DND-41 (cell line): ENCODE data around the gene ERAL1.

ENCODE experiments used
- ATAC-seq: fragments of 200-7000 bp; cut with Tn5 transposase; 3 replicates; pipeline ENCODE4 v1.9.1; 2021; ENCODE audit warnings: low read depth; ENCODE audit not compliant: insufficient read depth
- DNase-seq: peaks from one replicate; pipeline ENCODE4 v3.0.0-alpha.2; 2020
- H2AFZ ChIP-seq: 2 replicates; pipeline ENCODE4 v1.6.0; 2012; ENCODE audit warnings: low read depth, low read length
- H3K27ac ChIP-seq: 2 replicates; pipeline ENCODE4 v1.5.1; 2012; ENCODE audit warnings: low read length, inconsistent platforms
- H3K27me3 ChIP-seq: fragments of 200-600 bp; sonication (generic); 2 replicates; pipeline ENCODE4 v1.6.0; 2012; ENCODE audit warnings: low read length, mild to moderate bottlenecking, inconsistent platforms; ENCODE audit not compliant: insufficient read depth, poor library complexity
- H3K36me3 ChIP-seq: 2 replicates; pipeline ENCODE4 v1.5.1; 2012; ENCODE audit warnings: low read length, inconsistent platforms; ENCODE audit not compliant: insufficient read depth
- H3K4me1 ChIP-seq: 2 replicates; pipeline ENCODE4 v1.5.1; 2012; ENCODE audit warnings: mild to moderate bottlenecking, low read length; ENCODE audit not compliant: insufficient read depth
- H3K4me2 ChIP-seq: 2 replicates; pipeline ENCODE4 v1.6.0; 2012; ENCODE audit warnings: mild to moderate bottlenecking, moderate library complexity, low read length, inconsistent platforms; ENCODE audit not compliant: insufficient read depth
- H3K4me3 ChIP-seq, 2 experiments: fragments of 200-600 bp in 1 of 2; shearing (Covaris generic) in 1 of 2; 2 replicates each; pipeline ENCODE4 v1.5.1; 2012 to 2016; ENCODE audit warnings: inconsistent platforms in 2 of 2, low read length in 2 of 2, mild to moderate bottlenecking in 2 of 2, low read depth in 1 of 2, moderate library complexity in 1 of 2
- H3K79me2 ChIP-seq: 2 replicates; pipeline ENCODE4 v1.6.0; 2012; ENCODE audit warnings: low read length, inconsistent platforms; ENCODE audit not compliant: insufficient read depth
- H3K9ac ChIP-seq: 2 replicates; pipeline ENCODE4 v1.6.0; 2012; ENCODE audit warnings: low read depth, mild to moderate bottlenecking, inconsistent platforms, low read length, moderate library complexity
- H3K9me3 ChIP-seq: 2 replicates; pipeline ENCODE4 v1.5.1; 2012; ENCODE audit warnings: low read length, moderate library complexity, mild to moderate bottlenecking, inconsistent platforms; ENCODE audit not compliant: insufficient read depth, severe bottlenecking
- H4K20me1 ChIP-seq: 2 replicates; pipeline ENCODE4 v1.6.0; 2012; ENCODE audit warnings: low read length; ENCODE audit not compliant: insufficient read depth
- EZH2 ChIP-seq: IDR thresholded peaks from 3 replicates; pipeline ENCODE4 v1.6.1; 2012; ENCODE audit warnings: borderline replicate concordance, low read depth, mild to moderate bottlenecking, moderate library complexity, low read length, inconsistent platforms; ENCODE audit not compliant: severe bottlenecking
- TF ChIP-seq, protein P1 (sequence below): IDR thresholded peaks from 2 replicates; pipeline ENCODE4 v1.5.1; 2012; ENCODE audit warnings: borderline replicate concordance, low read length, moderate library complexity, mild to moderate bottlenecking; ENCODE audit not compliant: poor library complexity, severe bottlenecking; ENCODE audit errors: extremely low read depth

The ERAL1 gene

DNA sequence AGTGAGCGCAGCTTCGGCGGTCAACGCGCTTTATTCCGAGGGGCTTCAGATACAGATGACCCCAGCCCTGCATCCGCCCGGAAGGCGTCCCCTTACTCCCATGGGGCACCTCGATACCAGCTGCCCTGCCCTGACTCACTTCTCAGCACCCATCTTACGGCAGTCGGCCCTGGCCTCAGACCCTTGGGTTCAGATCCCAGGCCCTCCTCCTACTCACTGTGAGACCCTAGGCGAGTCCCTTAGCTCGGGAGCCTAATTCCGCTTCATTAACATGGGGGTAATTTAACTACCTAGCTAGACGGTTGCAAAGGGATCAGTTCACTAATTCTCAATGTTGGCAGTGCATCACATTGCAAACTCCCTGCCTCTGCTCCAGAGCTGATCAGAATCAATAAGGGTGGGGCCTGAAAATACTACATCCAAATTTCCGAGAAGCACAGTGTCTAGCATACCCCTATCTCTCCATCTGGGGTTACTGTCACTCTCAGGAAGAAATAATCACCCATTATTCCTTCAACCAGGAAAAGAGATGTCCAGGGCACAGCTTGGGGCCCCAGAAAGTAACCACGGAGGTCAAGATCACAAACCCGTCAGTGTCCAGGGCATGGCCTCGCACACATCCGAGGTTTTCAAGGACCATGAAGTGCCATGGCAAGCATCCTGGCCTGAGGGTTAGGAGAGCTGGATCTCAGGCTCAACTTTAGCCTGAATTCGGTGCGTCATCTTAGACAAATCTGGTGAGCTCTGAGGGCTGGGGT lies 43.1 kb downstream of the ERAL1 start:
- peaks cover 20% of the 10 kb centered on the region for H3K36me3 ChIP-seq
- H3K27me3 ChIP-seq, result no peaks in the 10 kb centered on the region
- peak overlapping the region; percentile 79 for H2AFZ ChIP-seq
- 0 out of 2 replicates have a peak, but pooled peaks cover 3% of the 10 kb centered on the region for H4K20me1 ChIP-seq
- H3K79me2 ChIP-seq, result peaks cover 23% of the 10 kb centered on the region
- no peaks in the 10 kb centered on the region for H3K9me3 ChIP-seq
- H3K4me1 ChIP-seq, result peaks cover 54% of the 10 kb centered on the region
- no peak for DNase-seq
- H3K9ac ChIP-seq, result peak overlapping the region; percentile 76
- TF ChIP-seq, protein P1, sequence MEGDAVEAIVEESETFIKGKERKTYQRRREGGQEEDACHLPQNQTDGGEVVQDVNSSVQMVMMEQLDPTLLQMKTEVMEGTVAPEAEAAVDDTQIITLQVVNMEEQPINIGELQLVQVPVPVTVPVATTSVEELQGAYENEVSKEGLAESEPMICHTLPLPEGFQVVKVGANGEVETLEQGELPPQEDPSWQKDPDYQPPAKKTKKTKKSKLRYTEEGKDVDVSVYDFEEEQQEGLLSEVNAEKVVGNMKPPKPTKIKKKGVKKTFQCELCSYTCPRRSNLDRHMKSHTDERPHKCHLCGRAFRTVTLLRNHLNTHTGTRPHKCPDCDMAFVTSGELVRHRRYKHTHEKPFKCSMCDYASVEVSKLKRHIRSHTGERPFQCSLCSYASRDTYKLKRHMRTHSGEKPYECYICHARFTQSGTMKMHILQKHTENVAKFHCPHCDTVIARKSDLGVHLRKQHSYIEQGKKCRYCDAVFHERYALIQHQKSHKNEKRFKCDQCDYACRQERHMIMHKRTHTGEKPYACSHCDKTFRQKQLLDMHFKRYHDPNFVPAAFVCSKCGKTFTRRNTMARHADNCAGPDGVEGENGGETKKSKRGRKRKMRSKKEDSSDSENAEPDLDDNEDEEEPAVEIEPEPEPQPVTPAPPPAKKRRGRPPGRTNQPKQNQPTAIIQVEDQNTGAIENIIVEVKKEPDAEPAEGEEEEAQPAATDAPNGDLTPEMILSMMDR, result no peak
- TF ChIP-seq EZH2, result no peak
- ATAC-seq, result peak; percentile 42
- H3K4me3 ChIP-seq, result peak overlapping the region; percentile 44 to 63; a peak in 3 of 4 replicates
- peak overlapping the region; percentile 72 for H3K27ac ChIP-seq
- H3K4me2 ChIP-seq, result peak overlapping the region; percentile 91

DNA sequence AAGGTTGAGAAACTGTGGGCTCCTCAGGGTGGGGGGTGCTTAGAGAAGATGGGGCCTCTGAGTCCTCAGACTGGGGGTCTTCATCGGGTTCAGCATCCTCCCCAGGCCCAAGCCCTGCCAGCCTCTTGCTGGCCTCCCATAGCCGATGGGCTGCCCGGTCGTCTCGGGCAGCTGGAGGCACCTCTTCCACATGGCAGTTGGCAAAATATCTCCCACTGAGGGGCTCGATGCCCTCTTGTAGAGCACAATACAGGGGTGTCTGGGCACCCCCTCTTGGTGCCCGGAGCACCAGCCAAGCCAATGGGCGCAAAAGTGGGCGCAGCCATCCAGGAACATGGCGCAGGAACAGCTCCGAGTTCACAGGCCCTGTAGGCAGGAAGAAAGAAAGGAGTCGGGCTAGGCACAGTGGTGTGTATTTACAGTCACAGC lies 43.7 kb downstream of the ERAL1 start:
- no peak for DNase-seq
- peaks cover 20% of the 10 kb centered on the region for H3K36me3 ChIP-seq
- H3K79me2 ChIP-seq, result peaks cover 23% of the 10 kb centered on the region
- H4K20me1 ChIP-seq, result peaks cover 7% of the 10 kb centered on the region
- no peaks in the 10 kb centered on the region for H3K9me3 ChIP-seq
- H2AFZ ChIP-seq, result no peak overlapping the region
- TF ChIP-seq, protein P1, result no peak
- TF ChIP-seq EZH2, result no peak
- peak overlapping the region in 1 of 2 experiments; percentile 63; a peak in 1 of 4 replicates for H3K4me3 ChIP-seq
- peak overlapping the region; percentile 91 for H3K4me2 ChIP-seq
- H3K27me3 ChIP-seq, result no peaks in the 10 kb centered on the region
- ATAC-seq, result no peak
- H3K4me1 ChIP-seq, result peaks cover 55% of the 10 kb centered on the region
- H3K9ac ChIP-seq, result peak overlapping the region; percentile 76; the same call in 1 of the 2 replicates
- H3K27ac ChIP-seq, result no peak overlapping the region

DNA sequence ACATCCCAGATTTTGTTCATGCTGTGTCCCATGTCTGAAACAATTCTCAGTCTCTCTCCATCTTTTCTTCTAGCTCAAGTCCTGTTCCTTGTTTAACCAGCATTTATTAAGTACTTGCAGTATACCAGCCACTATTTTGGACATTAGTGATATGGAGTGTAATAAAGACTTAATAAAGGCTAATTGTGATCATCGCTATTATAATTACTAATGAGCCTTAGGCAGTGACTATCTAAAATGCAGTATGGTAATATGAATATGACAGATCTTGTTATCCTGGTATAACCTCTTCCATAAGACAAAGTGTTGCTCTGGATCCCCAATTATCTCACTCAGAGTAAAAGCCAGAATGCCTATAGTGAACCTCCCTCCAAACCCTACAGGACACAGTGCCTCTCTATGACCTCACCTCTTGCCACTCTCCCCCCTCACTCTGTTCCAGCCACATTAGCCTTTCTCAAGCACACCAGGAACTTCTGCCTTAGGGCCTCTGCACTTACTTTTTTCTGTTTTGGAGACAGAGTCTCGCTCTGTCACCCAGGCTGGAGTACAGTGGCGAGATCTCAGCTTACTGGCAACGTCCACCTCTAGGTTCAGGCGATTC lies 44.5 kb downstream of the ERAL1 start:
- no peak for DNase-seq
- Histone ChIP-seq H3K9me3 (no peaks in the 10 kb centered on the region), H3K79me2 (peaks cover 23% of the 10 kb centered on the region), H3K4me1 (peaks cover 55% of the 10 kb centered on the region), H4K20me1 (peaks cover 7% of the 10 kb centered on the region), H3K9ac (no peak overlapping the region), H3K4me3 (no peak overlapping the region), H3K27ac (no peak overlapping the region), H3K4me2 (no peak overlapping the region), H3K27me3 (no peaks in the 10 kb centered on the region), H3K36me3 (peaks cover 20% of the 10 kb centered on the region), H2AFZ (no peak overlapping the region)
- TF ChIP-seq, protein P1, result no peak
- TF ChIP-seq EZH2, result no peak
- no peak for ATAC-seq
